ENCODE data around the gene GALNT14. TPM values are rescaled to one million over a fixed set of nuclear protein-coding genes. Genes with fewer than 3 reads are reported as not detected.

The GALNT14 gene
- total and polyA plus RNA-seq, 2 of the 8 experiments (the other 6 are each of a cell fraction or from before 2014, with no cell fraction given), result 13.0 to 13.7 TPM

- H3K79me1 ChIP-seq (ENCODE audit: low read depth, low read length), result no peaks in the 10 kb centered on the region
- no peak overlapping the region for H3K18ac ChIP-seq (ENCODE audit: extremely low read depth, low read length)
- H2BK20ac ChIP-seq (ENCODE audit: low read length), result no peak overlapping the region
- no peak overlapping the region for H3K4me3 ChIP-seq (ENCODE audit: extremely low read depth in 1 of 4, insufficient read depth in 2 of 4, low read depth in 3 of 4, low read length in 4 of 4)
- CTCF ChIA-PET (ENCODE audit: partially characterized antibody), result interaction anchor here (0.6 to 2.5 kb wide), 4 partner anchors 27 to 1904 kb away, joined by 3 to 6 read pairs (median 3); partner anchors contain the start of gene EHD3
- no peak overlapping the region for H3K56ac ChIP-seq (replicated peaks; ENCODE audit: insufficient read length, low read depth, low read length)
- H4K5ac ChIP-seq (ENCODE audit: insufficient read length, low read depth, low read length), result no peak overlapping the region
- H3K23me2 ChIP-seq (ENCODE audit: low read depth, low read length), result no peaks in the 10 kb centered on the region
- H2BK120ac ChIP-seq (replicated peaks; ENCODE audit: low read depth, low read length), result no peak overlapping the region
- DNase-seq (ENCODE audit: low read depth in 1 of 2, low spot score in 2 of 2), result no peak
- no peak for FAIRE-seq
- no peak overlapping the region for H3K4me2 ChIP-seq (ENCODE audit: insufficient read depth in 1 of 2, low read depth in 2 of 2, low read length in 2 of 2)
- peaks cover 0 to 2% (median 0%) of the 10 kb centered on the region in 4 experiments; a peak in 1 of 8 replicates for H3K36me3 ChIP-seq (ENCODE audit: control insufficient read depth in 2 of 4, insufficient read depth in 4 of 4, low read length in 3 of 4)
- no peak overlapping the region for H4K91ac ChIP-seq (replicated peaks; ENCODE audit: insufficient read length, low read length)
- no peak overlapping the region for H4K8ac ChIP-seq (ENCODE audit: extremely low read depth, insufficient read depth, low read length)
- H3K4me1 ChIP-seq (replicated peaks in 1 of 4; ENCODE audit: control insufficient read depth in 3 of 4, insufficient read depth in 4 of 4, low read length in 3 of 4), result no peaks in the 10 kb centered on the region; a peak in 1 of 7 replicates
- H3K9ac ChIP-seq (replicated peaks in 1 of 4; ENCODE audit: extremely low read depth in 1 of 4, low read depth in 3 of 4, low read length in 3 of 4), result no peak overlapping the region
- POLR2A ChIA-PET (ENCODE audit: partially characterized antibody), result no interaction called here
- no peaks in the 10 kb centered on the region for H3K27me3 ChIP-seq (replicated peaks in 1 of 4; ENCODE audit: control insufficient read depth in 3 of 4, extremely low read depth in 1 of 4, insufficient read depth in 3 of 4, low read length in 3 of 4)
- H2AFZ ChIP-seq (ENCODE audit: low read length), result no peak overlapping the region
- H2BK5ac ChIP-seq (ENCODE audit: low read depth, low read length), result no peak overlapping the region
- no peaks in the 10 kb centered on the region for H3K79me2 ChIP-seq (ENCODE audit: control insufficient read depth in 1 of 2, insufficient read depth in 2 of 2, low read length in 2 of 2)
- no peak overlapping the region for H3K23ac ChIP-seq (ENCODE audit: insufficient read length)
- H3K14ac ChIP-seq (ENCODE audit: insufficient read length), result no peak overlapping the region
- no peak overlapping the region for H3K27ac ChIP-seq (ENCODE audit: low read depth, low read length)
- no peak overlapping the region for H2AK5ac ChIP-seq (ENCODE audit: low read depth, low read length)
- no peaks in the 10 kb centered on the region for H4K20me1 ChIP-seq (replicated peaks in 1 of 2; ENCODE audit: control insufficient read depth in 1 of 2, insufficient read depth in 2 of 2, low read length in 2 of 2)
- no peak overlapping the region for H3K4ac ChIP-seq (replicated peaks; ENCODE audit: insufficient read length, low read depth, low read length)
- no peak overlapping the region for H2BK12ac ChIP-seq (ENCODE audit: low read depth, low read length)
- 83% methylated on average over 5 of the region's 5 CpGs; no CpG with 5 or more reads in 1 of the 2 experiments for WGBS, 2 experiments (ENCODE audit: extremely low coverage in 1 of 2, insufficient coverage in 1 of 2, insufficient read length in 1 of 2, insufficient replicate concordance in 2 of 2, low coverage in 1 of 2, low lambda C conversion rate in 2 of 2, missing lambda C conversion rate in 1 of 2)
- H2BK15ac ChIP-seq (ENCODE audit: low read length), result no peak overlapping the region
- no peaks in the 10 kb centered on the region for H3K9me3 ChIP-seq (ENCODE audit: insufficient read depth in 2 of 2, low read depth in 1 of 2, low read length in 1 of 2)
- TF ChIP-seq RXRA (IDR thresholded peaks at IDR 0.05; ENCODE audit: insufficient read depth, low read depth, low read length), result no peak
- TF ChIP-seq BRCA1 (IDR thresholded peaks at IDR 0.05; ENCODE audit: low read depth, low read length), result no peak
- TF ChIP-seq FOSL1 (IDR thresholded peaks at IDR 0.05; ENCODE audit: insufficient read depth, low read depth, low read length), result no peak
- no peak for TF ChIP-seq TEAD4 (IDR thresholded peaks at IDR 0.05; ENCODE audit: low read depth, low read length)
Measured at GRCh38 chr2:30926606-30927005, 211.6 kb downstream of the GALNT14 start.

All from H1 (cell line).